A549 (cell line): ENCODE data around the gene TSC22D1. TPM values are rescaled to one million over a fixed set of nuclear protein-coding genes. Genes with fewer than 3 reads are reported as not detected.

Experiments
- ATAC-seq, 2 experiments: fragments of 200-7000 bp in 1 of 2; fragments of >200 bp in 1 of 2; cut with Nextera tagmentation in 1 of 2; cut with Tn5 transposase in 1 of 2; 3 replicates each; pipeline versions ENCODE4 v1.8.0 to v1.9.1; 2018 to 2020; ENCODE audit warnings: mild to moderate bottlenecking in 1 of 2, moderate library complexity in 1 of 2
- CTCF ChIA-PET: fragments of 300-600 bp; sonication (Branson Sonifier 250); formaldehyde crosslinking; extraction: SDS; loops from one replicate; lab custom pipeline; 2021; ENCODE audit warnings: antibody characterized with exemption, inconsistent platforms; lab: Yijun Ruan, JAX
- POLR2A ChIA-PET: fragments of 350-600 bp; formaldehyde crosslinking; extraction: SDS; loops from one replicate; lab custom pipeline; 2021; ENCODE audit warnings: antibody characterized with exemption, inconsistent platforms; lab: Yijun Ruan, JAX
- DNase-seq, 2 experiments: peaks; one replicate each; pipeline versions ENCODE4 v3.0.0 to v3.0.0-alpha.2; 2011 to 2016; ENCODE audit warnings: low read depth in 1 of 2, low spot score in 1 of 2
- FAIRE-seq: peaks from 2 replicates; lab custom pipeline; 2011; peaks lifted over from hg19 to GRCh38; lab: Jason Lieb, UNC
- H3K27ac ChIP-seq, 2 experiments: fragments of >200 bp; sonication (Bioruptor Twin); formaldehyde crosslinking; 3 replicates each; pipeline ENCODE4 v1.5.1; 2016 to 2017
- H3K4me1 ChIP-seq: fragments of >200 bp; sonication (Bioruptor Twin); formaldehyde crosslinking; 3 replicates; pipeline ENCODE4 v1.6.1; 2016
- H3K4me2 ChIP-seq: fragments of >200 bp; sonication (Bioruptor Twin); formaldehyde crosslinking; 3 replicates; pipeline ENCODE4 v1.6.1; 2016
- H3K4me3 ChIP-seq: fragments of >200 bp; sonication (Bioruptor Twin); formaldehyde crosslinking; 3 replicates; pipeline ENCODE4 v1.5.1; 2016
- H3K9me3 ChIP-seq: fragments of >200 bp; sonication (Bioruptor Twin); formaldehyde crosslinking; 3 replicates; pipeline ENCODE4 v1.6.1; 2016
- CBX2 ChIP-seq: fragments of 200-600 bp; sonication (generic); IDR thresholded peaks from 2 replicates; pipeline ENCODE4 v1.6.1; 2016; ENCODE audit warnings: low read depth, mild to moderate bottlenecking, borderline replicate concordance
- CHD2 ChIP-seq: fragments of 150-350 bp; IDR thresholded peaks from 2 replicates; pipeline ENCODE4 v1.6.1; 2014; ENCODE audit warnings: low read length; ENCODE audit not compliant: partially characterized antibody
- CHD4 ChIP-seq: fragments of 200-600 bp; sonication (generic); IDR thresholded peaks from 2 replicates; pipeline ENCODE4 v1.6.1; 2016; ENCODE audit warnings: antibody characterized with exemption, mild to moderate bottlenecking, borderline replicate concordance
- FOSL2 ChIP-seq, 2 experiments: fragments of 450-650 bp in 1 of 2; fragments of >200 bp in 1 of 2; sonication (Bioruptor Twin) in 1 of 2; formaldehyde crosslinking; IDR thresholded peaks; 2 replicates each; pipeline versions ENCODE4 v1.5.0 to v1.6.1; 2016 to 2020; ENCODE audit warnings: mild to moderate bottlenecking in 1 of 2, moderate library complexity in 1 of 2
- GATA3 ChIP-seq: IDR thresholded peaks from 2 replicates; pipeline ENCODE4 v1.6.1; 2012; ENCODE audit warnings: borderline replicate concordance
- HOXB13 ChIP-seq: fragments of 250-450 bp; sonication (Bioruptor Pico); IDR thresholded peaks from 2 replicates; pipeline ENCODE4 v1.5.0; 2020; ENCODE audit warnings: low read depth, mild to moderate bottlenecking, moderate library complexity
- KDM5A ChIP-seq: fragments of 200-600 bp; sonication (generic); IDR thresholded peaks from 2 replicates; pipeline ENCODE4 v1.6.1; 2016; ENCODE audit warnings: antibody characterized with exemption, mild to moderate bottlenecking
- MAFK ChIP-seq: fragments of 450-650 bp; IDR thresholded peaks from 2 replicates; pipeline ENCODE4 v1.6.1; 2014; ENCODE audit not compliant: partially characterized antibody
- MYC ChIP-seq: IDR thresholded peaks from 2 replicates; pipeline ENCODE4 v1.6.1; 2012; ENCODE audit warnings: mild to moderate bottlenecking, inconsistent platforms, low read length, improper control_type of control experiment, borderline replicate concordance
- NR3C1 ChIP-seq: fragments of >200 bp; sonication (Bioruptor Twin); formaldehyde crosslinking; IDR thresholded peaks from 3 replicates; pipeline ENCODE4 v1.6.1; 2017
- PHF8 ChIP-seq: fragments of 200-600 bp; sonication (generic); IDR thresholded peaks from 2 replicates; pipeline ENCODE4 v1.6.1; 2016; ENCODE audit warnings: low read depth, mild to moderate bottlenecking, antibody characterized with exemption, moderate library complexity, borderline replicate concordance
- POLR2AphosphoS2 ChIP-seq: conservative IDR thresholded peaks from 2 replicates; pipeline ENCODE4 v1.6.1; 2012; ENCODE audit warnings: low read length, improper control_type of control experiment, inconsistent platforms
- RAD21 ChIP-seq, 2 experiments: fragments of >200 bp in 1 of 2; sonication (Bioruptor Twin) in 1 of 2; formaldehyde crosslinking in 1 of 2; IDR thresholded peaks in 1 of 2; conservative IDR thresholded peaks in 1 of 2; 2 replicates in 1 of 2; 3 replicates in 1 of 2; pipeline ENCODE4 v1.6.1; 2012 to 2018; ENCODE audit warnings: inconsistent platforms in 1 of 2
- RARB ChIP-seq: fragments of 250-450 bp; sonication (Bioruptor Pico); IDR thresholded peaks from 2 replicates; pipeline ENCODE4 v1.8.0; 2021; ENCODE audit warnings: mild to moderate bottlenecking, moderate library complexity
- SMC3 ChIP-seq: fragments of >200 bp; sonication (Bioruptor Twin); formaldehyde crosslinking; IDR thresholded peaks from 3 replicates; pipeline ENCODE4 v1.6.1; 2018; ENCODE audit warnings: inconsistent platforms
- ZC3H11A ChIP-seq: fragments of 450-650 bp; IDR thresholded peaks from 2 replicates; pipeline ENCODE4 v1.6.1; 2014; ENCODE audit warnings: antibody characterized with exemption, mild to moderate bottlenecking
- WGBS: methylation state at CpG from one replicate; pipeline ENCODE4 v1.1.6; 2017; ENCODE audit errors: missing lambda C conversion rate; 5-methylcytosine and 5-hydroxymethylcytosine counted together
- polyA plus RNA-seq, 4 experiments: library from polyadenylated mRNA; depleted of rRNA in 3 of 4; stranded (reverse); fragments of >200 nt; fragmentation: RNase III in 1 of 4; extraction: RNeasy Plus Mini Kit Qiagen cat#74134 plus additional on column Dnase treatment in 1 of 4; gene quantifications; 2 replicates in 3 of 4; 3 replicates in 1 of 4; pipeline ENCODE4 v1.2.3, GENCODE V29; 2011 to 2017
- TF ChIP-seq, protein P1 (sequence below): fragments of >200 bp; sonication (Bioruptor Twin); formaldehyde crosslinking; IDR thresholded peaks from 3 replicates; pipeline ENCODE4 v1.5.1; 2016
- TF ChIP-seq, protein P2 (sequence below): fragments of >200 bp; sonication (Bioruptor Twin); formaldehyde crosslinking; IDR thresholded peaks from 2 replicates; pipeline ENCODE4 v1.6.1; 2016
- TF ChIP-seq, protein P3 (sequence below): fragments of >200 bp; sonication (Bioruptor Twin); formaldehyde crosslinking; IDR thresholded peaks from 3 replicates; pipeline ENCODE4 v1.6.1; 2016
- TF ChIP-seq, protein P4 (sequence below): IDR thresholded peaks from 2 replicates; pipeline ENCODE4 v1.6.1; 2012; ENCODE audit warnings: low read depth, borderline replicate concordance

The TSC22D1 gene
- polyA plus RNA-seq, 2 of the 4 experiments (the other 2 are of a cell fraction), result 66.8 to 196 TPM

DNA sequence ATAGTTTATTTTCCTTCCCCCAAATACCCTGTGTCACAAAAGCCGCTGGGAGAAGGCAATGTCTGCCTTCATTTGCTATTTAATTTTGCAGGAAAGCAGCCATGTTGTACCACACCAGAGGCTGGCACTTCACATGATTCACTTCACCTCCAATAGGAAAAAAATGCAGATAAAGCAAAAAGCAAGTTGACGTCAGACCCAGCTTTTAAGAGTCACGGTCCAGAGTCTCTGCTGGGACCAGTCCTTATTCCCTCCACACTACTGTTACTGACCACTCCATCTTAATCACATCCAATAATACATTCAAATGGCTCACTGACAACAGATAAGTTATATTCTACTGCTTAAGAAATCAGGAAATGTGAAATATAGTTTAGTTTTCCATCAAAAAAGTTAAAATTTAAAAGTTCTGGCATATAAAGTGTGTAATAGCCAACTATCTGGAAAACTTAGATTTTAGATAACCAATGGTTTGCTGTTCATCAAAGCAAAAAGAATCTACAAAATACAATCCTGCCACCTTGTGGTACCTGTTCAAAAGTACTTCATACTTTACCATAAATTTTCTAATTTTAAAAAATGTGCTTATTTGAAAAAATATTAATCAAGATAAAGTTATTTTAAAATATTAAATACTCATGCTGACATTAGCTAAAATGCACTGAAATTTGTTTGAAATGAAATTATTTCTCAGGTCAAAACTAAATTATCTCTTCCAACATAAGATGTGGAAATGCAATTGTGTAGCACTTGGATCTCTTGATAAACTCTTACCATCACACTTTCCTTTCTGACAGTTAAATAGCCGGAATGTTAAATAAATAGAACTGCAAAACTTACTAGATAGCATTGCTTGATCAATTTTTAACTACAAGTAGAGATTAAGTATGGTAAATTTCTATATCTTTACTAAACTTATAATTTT is 105.2 kb downstream of the TSC22D1 start:
- WGBS, result 12% methylated on average over 4 of the region's 4 CpGs
- ATAC-seq (no peak), FAIRE-seq (no peak), DNase-seq (peak in 1 of 2 experiments; percentile 36)
- Histone ChIP-seq H3K4me1 (peaks cover 40% of the 10 kb centered on the region), H3K4me2 (peak overlapping the region; percentile 46), H3K27ac (peak overlapping the region in 1 of 2 experiments; percentile 52; a peak in 2 of 6 replicates), H3K9me3 (no peaks in the 10 kb centered on the region), H3K4me3 (no peak overlapping the region)
- ChIA-PET CTCF (interaction anchor here (0.6 to 3.7 kb wide), 14 partner anchors 8 to 567 kb away, joined by 3 to 22 read pairs (median 3); no protein-coding TSS in a partner anchor), POLR2A (no interaction called here)
- peak; percentile 61 to 69 for TF ChIP-seq RAD21 (conservative IDR thresholded peaks at IDR 0.05 in 1 of 2, IDR thresholded peaks at IDR 0.05 in 1 of 2)
- TF ChIP-seq, protein P1, sequence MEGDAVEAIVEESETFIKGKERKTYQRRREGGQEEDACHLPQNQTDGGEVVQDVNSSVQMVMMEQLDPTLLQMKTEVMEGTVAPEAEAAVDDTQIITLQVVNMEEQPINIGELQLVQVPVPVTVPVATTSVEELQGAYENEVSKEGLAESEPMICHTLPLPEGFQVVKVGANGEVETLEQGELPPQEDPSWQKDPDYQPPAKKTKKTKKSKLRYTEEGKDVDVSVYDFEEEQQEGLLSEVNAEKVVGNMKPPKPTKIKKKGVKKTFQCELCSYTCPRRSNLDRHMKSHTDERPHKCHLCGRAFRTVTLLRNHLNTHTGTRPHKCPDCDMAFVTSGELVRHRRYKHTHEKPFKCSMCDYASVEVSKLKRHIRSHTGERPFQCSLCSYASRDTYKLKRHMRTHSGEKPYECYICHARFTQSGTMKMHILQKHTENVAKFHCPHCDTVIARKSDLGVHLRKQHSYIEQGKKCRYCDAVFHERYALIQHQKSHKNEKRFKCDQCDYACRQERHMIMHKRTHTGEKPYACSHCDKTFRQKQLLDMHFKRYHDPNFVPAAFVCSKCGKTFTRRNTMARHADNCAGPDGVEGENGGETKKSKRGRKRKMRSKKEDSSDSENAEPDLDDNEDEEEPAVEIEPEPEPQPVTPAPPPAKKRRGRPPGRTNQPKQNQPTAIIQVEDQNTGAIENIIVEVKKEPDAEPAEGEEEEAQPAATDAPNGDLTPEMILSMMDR, result peak; percentile 55
- TF ChIP-seq KDM5A, result no peak
- peak; percentile 76 for TF ChIP-seq MAFK
- peak; percentile 59 for TF ChIP-seq SMC3

DNA sequence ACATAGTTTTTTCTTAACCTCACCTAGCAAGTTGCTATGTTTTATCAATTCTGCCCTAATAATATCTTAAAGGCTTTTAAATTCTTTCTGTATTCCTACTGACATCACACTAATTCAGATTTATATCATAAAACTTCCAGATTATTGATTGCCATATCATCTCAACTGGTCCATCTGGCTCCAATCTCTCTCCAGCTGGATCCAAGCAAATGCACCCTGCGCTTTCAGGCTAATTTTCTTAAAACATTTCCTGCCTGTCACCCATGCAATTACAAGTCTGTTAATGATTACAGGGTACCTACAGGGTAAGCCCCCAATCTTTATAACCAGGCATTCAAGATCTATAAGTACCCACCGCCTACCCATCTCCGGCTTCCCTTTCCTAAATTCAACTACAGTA is 107.3 kb downstream of the TSC22D1 start:
- ATAC-seq (no peak), FAIRE-seq (no peak), DNase-seq (no peak)
- Histone ChIP-seq H3K9me3 (no peaks in the 10 kb centered on the region), H3K4me1 (peaks cover 26% of the 10 kb centered on the region), H3K27ac (no peak overlapping the region), H3K4me2 (no peak overlapping the region), H3K4me3 (no peak overlapping the region)
- WGBS, result 96% methylated on average over 3 of the region's 3 CpGs
- TF ChIP-seq, protein P2, sequence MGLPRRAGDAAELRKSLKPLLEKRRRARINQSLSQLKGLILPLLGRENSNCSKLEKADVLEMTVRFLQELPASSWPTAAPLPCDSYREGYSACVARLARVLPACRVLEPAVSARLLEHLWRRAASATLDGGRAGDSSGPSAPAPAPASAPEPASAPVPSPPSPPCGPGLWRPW, result no peak
- TF ChIP-seq CHD4 (no peak), NR3C1 (no peak), PHF8 (no peak), MAFK (no peak), ZC3H11A (no peak), RARB (CRISPR knock-in tag) (no peak), CBX2 (no peak), FOSL2 (IDR thresholded peaks at IDR 0.05) (no peak), FOSL2 (CRISPR knock-in tag; IDR thresholded peaks at IDR 0.05) (no peak), HOXB13 (CRISPR knock-in tag) (no peak), POLR2AphosphoS2 (no peak), MYC (no peak), GATA3 (no peak), CHD2 (no peak)
- TF ChIP-seq, protein P3, sequence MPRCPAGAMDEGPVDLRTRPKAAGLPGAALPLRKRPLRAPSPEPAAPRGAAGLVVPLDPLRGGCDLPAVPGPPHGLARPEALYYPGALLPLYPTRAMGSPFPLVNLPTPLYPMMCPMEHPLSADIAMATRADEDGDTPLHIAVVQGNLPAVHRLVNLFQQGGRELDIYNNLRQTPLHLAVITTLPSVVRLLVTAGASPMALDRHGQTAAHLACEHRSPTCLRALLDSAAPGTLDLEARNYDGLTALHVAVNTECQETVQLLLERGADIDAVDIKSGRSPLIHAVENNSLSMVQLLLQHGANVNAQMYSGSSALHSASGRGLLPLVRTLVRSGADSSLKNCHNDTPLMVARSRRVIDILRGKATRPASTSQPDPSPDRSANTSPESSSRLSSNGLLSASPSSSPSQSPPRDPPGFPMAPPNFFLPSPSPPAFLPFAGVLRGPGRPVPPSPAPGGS, result no peak
- TF ChIP-seq, protein P4, sequence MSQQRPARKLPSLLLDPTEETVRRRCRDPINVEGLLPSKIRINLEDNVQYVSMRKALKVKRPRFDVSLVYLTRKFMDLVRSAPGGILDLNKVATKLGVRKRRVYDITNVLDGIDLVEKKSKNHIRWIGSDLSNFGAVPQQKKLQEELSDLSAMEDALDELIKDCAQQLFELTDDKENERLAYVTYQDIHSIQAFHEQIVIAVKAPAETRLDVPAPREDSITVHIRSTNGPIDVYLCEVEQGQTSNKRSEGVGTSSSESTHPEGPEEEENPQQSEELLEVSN, result no peak
- ChIA-PET CTCF (interaction anchor here (0.8 to 3.7 kb wide), 6 partner anchors 9 to 565 kb away, joined by 3 to 22 read pairs (median 6); no protein-coding TSS in a partner anchor), POLR2A (interaction anchor here (1.0 to 1.1 kb wide), 2 partner anchors 32 to 34 kb away, joined by 3 to 5 read pairs; no protein-coding TSS in a partner anchor)
